IPS-15b (cell line): ENCODE results near the gene TNFSF15.

Source experiments
- H3K27me3 ChIP-seq: one replicate; pipeline ENCODE4 v1.6.1; 2013; ENCODE audit warnings: low read length; ENCODE audit not compliant: control insufficient read depth, insufficient read depth
- H3K36me3 ChIP-seq: one replicate; pipeline ENCODE4 v1.6.1; 2013; ENCODE audit warnings: low read length; ENCODE audit not compliant: control insufficient read depth, insufficient read depth
- H3K4me1 ChIP-seq: one replicate; pipeline ENCODE4 v1.6.1; 2013; ENCODE audit warnings: mild to moderate bottlenecking, low read length; ENCODE audit not compliant: control insufficient read depth, insufficient read depth
- H3K4me3 ChIP-seq: one replicate; pipeline ENCODE4 v1.5.1; 2013; ENCODE audit warnings: low read depth, low read length
- H3K9ac ChIP-seq: one replicate; pipeline ENCODE4 v1.6.1; 2013; ENCODE audit warnings: low read depth, mild to moderate bottlenecking, low read length
- H3K9me3 ChIP-seq: one replicate; pipeline ENCODE4 v1.6.1; 2013; ENCODE audit warnings: mild to moderate bottlenecking, low read length; ENCODE audit not compliant: control insufficient read depth, insufficient read depth

Gene TNFSF15

GRCh38 chr9:114805670-114806525 is at the start of gene TNFSF15:
TSS of gene TNFSF15 (minus strand) at chr9:114806039. CDS start at chr9:114806012, 27 bp downstream.
- H3K36me3 ChIP-seq, result no peaks in the 10 kb centered on the region
- peaks cover 5% of the 10 kb centered on the region for H3K4me1 ChIP-seq
- H3K9ac ChIP-seq, result no peak within 1 kb of the TSS
- no peak within 1 kb of the TSS for H3K4me3 ChIP-seq
- no peaks in the 10 kb centered on the region for H3K9me3 ChIP-seq
- no peaks in the 10 kb centered on the region for H3K27me3 ChIP-seq

- Histone ChIP-seq H3K27me3 (no peaks in the 10 kb centered on the region), H3K9me3 (no peaks in the 10 kb centered on the region), H3K36me3 (no peaks in the 10 kb centered on the region), H3K4me3 (no peak overlapping the region), H3K4me1 (no peaks in the 10 kb centered on the region), H3K9ac (no peak overlapping the region)
Measured at GRCh38 chr9:114855488-114855887, 49.6 kb upstream of the TNFSF15 start.

GRCh38 chr9:114854736-114855355 is 49.0 kb upstream of the TNFSF15 start:
- no peaks in the 10 kb centered on the region for H3K27me3 ChIP-seq
- no peak overlapping the region for H3K9ac ChIP-seq
- H3K36me3 ChIP-seq, result no peaks in the 10 kb centered on the region
- no peak overlapping the region for H3K4me3 ChIP-seq
- H3K4me1 ChIP-seq, result no peaks in the 10 kb centered on the region
- H3K9me3 ChIP-seq, result no peaks in the 10 kb centered on the region

GRCh38 chr9:114853071-114853855 is 47.4 kb upstream of the TNFSF15 start:
- Histone ChIP-seq H3K9ac (no peak overlapping the region), H3K27me3 (no peaks in the 10 kb centered on the region)

GRCh38 chr9:114852050-114852594 is 46.3 kb upstream of the TNFSF15 start:
- Histone ChIP-seq H3K36me3 (no peaks in the 10 kb centered on the region), H3K4me3 (no peak overlapping the region), H3K9me3 (no peaks in the 10 kb centered on the region), H3K27me3 (no peaks in the 10 kb centered on the region), H3K9ac (no peak overlapping the region), H3K4me1 (no peaks in the 10 kb centered on the region)

More at GRCh38 chr9:114853071-114853855, 47.4 kb upstream of the TNFSF15 start:
- no peaks in the 10 kb centered on the region for H3K36me3 ChIP-seq
- no peaks in the 10 kb centered on the region for H3K4me1 ChIP-seq
- H3K9me3 ChIP-seq, result no peaks in the 10 kb centered on the region
- no peak overlapping the region for H3K4me3 ChIP-seq

GRCh38 chr9:114851306-114851705 is 45.5 kb upstream of the TNFSF15 start:
- Histone ChIP-seq H3K4me1 (no peaks in the 10 kb centered on the region), H3K27me3 (no peaks in the 10 kb centered on the region), H3K36me3 (no peaks in the 10 kb centered on the region), H3K9ac (no peak overlapping the region), H3K4me3 (no peak overlapping the region), H3K9me3 (no peaks in the 10 kb centered on the region)

- no peaks in the 10 kb centered on the region for H3K27me3 ChIP-seq
- H3K9ac ChIP-seq, result no peak overlapping the region
- no peak overlapping the region for H3K4me3 ChIP-seq
- H3K4me1 ChIP-seq, result no peaks in the 10 kb centered on the region
- H3K9me3 ChIP-seq, result no peaks in the 10 kb centered on the region
- no peaks in the 10 kb centered on the region for H3K36me3 ChIP-seq
Measured at GRCh38 chr9:114850871-114851270, 45.0 kb upstream of the TNFSF15 start.

- Histone ChIP-seq H3K9ac (no peak overlapping the region), H3K27me3 (no peaks in the 10 kb centered on the region), H3K36me3 (no peaks in the 10 kb centered on the region), H3K4me1 (no peaks in the 10 kb centered on the region), H3K9me3 (no peaks in the 10 kb centered on the region), H3K4me3 (no peak overlapping the region)
Measured at GRCh38 chr9:114849450-114849849, 43.6 kb upstream of the TNFSF15 start.

GRCh38 chr9:114847492-114848417 is 41.9 kb upstream of the TNFSF15 start:
- Histone ChIP-seq H3K4me3 (no peak overlapping the region), H3K9me3 (no peaks in the 10 kb centered on the region), H3K36me3 (no peaks in the 10 kb centered on the region), H3K27me3 (no peaks in the 10 kb centered on the region), H3K4me1 (no peaks in the 10 kb centered on the region), H3K9ac (no peak overlapping the region)

GRCh38 chr9:114845373-114845772 is 39.5 kb upstream of the TNFSF15 start:
- H3K9me3 ChIP-seq, result no peaks in the 10 kb centered on the region
- H3K27me3 ChIP-seq, result no peaks in the 10 kb centered on the region
- no peak overlapping the region for H3K9ac ChIP-seq

GRCh38 chr9:114844766-114845165 is 38.9 kb upstream of the TNFSF15 start:
- Histone ChIP-seq H3K36me3 (no peaks in the 10 kb centered on the region), H3K9ac (no peak overlapping the region), H3K4me1 (no peaks in the 10 kb centered on the region), H3K4me3 (no peak overlapping the region), H3K27me3 (no peaks in the 10 kb centered on the region), H3K9me3 (no peaks in the 10 kb centered on the region)

More at GRCh38 chr9:114845373-114845772, 39.5 kb upstream of the TNFSF15 start:
- Histone ChIP-seq H3K36me3 (no peaks in the 10 kb centered on the region), H3K4me1 (no peaks in the 10 kb centered on the region), H3K4me3 (no peak overlapping the region)
